PFSK-1 (cell line): ENCODE measurements around the gene XRCC4.

ENCODE experiments used
- FOXP2 ChIP-seq: optimal IDR thresholded peaks from 2 replicates; pipeline ENCODE3; 2011; ENCODE audit warnings: borderline replicate concordance, control low read depth, inconsistent platforms; ENCODE audit not compliant: insufficient read depth; ENCODE audit errors: extremely low read length, extremely low read depth
- POLR2AphosphoS5 ChIP-seq: IDR thresholded peaks from 2 replicates; pipeline ENCODE4 v1.6.1; 2012; ENCODE audit warnings: low read depth, mild to moderate bottlenecking, control low read depth, low read length, moderate library complexity
- SIN3A ChIP-seq: IDR thresholded peaks from 2 replicates; pipeline ENCODE4 v1.6.1; 2012; ENCODE audit warnings: mild to moderate bottlenecking, low read length, moderate library complexity, borderline replicate concordance; ENCODE audit not compliant: insufficient read depth
- TAF1 ChIP-seq: IDR thresholded peaks from 2 replicates; pipeline ENCODE4 v1.6.1; 2012; ENCODE audit warnings: low read length, control low read depth, borderline replicate concordance; ENCODE audit not compliant: insufficient read depth
- TF ChIP-seq, protein P1 (sequence below), 2 experiments: IDR thresholded peaks; 2 replicates each; pipeline versions ENCODE4 v1.6.1 to v1.8.0; 2011 to 2012; ENCODE audit warnings: low read depth in 2 of 2, low read length in 2 of 2, control low read depth in 1 of 2, inconsistent platforms in 1 of 2, mild to moderate bottlenecking in 1 of 2, moderate library complexity in 1 of 2; ENCODE audit not compliant: insufficient read depth in 1 of 2

The XRCC4 gene

DNA sequence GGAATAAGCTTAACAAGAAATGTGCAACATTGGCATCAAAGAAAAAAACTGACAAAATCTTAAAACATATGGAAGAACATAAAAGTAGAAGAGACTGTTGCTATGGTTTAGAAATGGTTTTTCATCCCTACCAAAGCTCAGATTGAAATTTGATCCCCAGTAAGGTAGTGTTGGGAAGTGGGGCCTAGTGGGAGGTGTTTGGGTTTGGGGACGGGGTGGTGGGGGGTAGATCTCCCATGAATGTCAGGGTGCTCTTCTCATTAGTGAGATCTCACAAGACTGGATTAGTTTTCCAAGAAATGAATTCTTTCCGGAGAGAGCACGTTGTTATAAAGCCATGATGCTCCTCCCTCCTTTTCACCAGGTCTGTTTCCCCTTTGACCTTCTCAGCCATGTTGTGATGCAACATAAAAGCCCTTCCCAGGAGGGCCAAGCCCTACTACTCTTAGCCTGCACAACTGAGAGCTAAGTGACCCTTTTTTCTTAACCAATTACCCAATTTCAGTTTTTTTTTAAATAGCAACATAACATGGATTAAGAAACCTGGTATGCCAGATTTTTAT, 10.7 kb upstream of the XRCC4 start:
- TF ChIP-seq, protein P1, sequence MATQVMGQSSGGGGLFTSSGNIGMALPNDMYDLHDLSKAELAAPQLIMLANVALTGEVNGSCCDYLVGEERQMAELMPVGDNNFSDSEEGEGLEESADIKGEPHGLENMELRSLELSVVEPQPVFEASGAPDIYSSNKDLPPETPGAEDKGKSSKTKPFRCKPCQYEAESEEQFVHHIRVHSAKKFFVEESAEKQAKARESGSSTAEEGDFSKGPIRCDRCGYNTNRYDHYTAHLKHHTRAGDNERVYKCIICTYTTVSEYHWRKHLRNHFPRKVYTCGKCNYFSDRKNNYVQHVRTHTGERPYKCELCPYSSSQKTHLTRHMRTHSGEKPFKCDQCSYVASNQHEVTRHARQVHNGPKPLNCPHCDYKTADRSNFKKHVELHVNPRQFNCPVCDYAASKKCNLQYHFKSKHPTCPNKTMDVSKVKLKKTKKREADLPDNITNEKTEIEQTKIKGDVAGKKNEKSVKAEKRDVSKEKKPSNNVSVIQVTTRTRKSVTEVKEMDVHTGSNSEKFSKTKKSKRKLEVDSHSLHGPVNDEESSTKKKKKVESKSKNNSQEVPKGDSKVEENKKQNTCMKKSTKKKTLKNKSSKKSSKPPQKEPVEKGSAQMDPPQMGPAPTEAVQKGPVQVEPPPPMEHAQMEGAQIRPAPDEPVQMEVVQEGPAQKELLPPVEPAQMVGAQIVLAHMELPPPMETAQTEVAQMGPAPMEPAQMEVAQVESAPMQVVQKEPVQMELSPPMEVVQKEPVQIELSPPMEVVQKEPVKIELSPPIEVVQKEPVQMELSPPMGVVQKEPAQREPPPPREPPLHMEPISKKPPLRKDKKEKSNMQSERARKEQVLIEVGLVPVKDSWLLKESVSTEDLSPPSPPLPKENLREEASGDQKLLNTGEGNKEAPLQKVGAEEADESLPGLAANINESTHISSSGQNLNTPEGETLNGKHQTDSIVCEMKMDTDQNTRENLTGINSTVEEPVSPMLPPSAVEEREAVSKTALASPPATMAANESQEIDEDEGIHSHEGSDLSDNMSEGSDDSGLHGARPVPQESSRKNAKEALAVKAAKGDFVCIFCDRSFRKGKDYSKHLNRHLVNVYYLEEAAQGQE (IDR thresholded peaks at IDR 0.05; ENCODE audit: insufficient read depth in 1 of 2, low read depth in 2 of 2, low read length in 2 of 2) = no peak
- TF ChIP-seq TAF1 = no peak
- TF ChIP-seq FOXP2 = no peak
- TF ChIP-seq POLR2AphosphoS5 = no peak
- TF ChIP-seq SIN3A = no peak

DNA sequence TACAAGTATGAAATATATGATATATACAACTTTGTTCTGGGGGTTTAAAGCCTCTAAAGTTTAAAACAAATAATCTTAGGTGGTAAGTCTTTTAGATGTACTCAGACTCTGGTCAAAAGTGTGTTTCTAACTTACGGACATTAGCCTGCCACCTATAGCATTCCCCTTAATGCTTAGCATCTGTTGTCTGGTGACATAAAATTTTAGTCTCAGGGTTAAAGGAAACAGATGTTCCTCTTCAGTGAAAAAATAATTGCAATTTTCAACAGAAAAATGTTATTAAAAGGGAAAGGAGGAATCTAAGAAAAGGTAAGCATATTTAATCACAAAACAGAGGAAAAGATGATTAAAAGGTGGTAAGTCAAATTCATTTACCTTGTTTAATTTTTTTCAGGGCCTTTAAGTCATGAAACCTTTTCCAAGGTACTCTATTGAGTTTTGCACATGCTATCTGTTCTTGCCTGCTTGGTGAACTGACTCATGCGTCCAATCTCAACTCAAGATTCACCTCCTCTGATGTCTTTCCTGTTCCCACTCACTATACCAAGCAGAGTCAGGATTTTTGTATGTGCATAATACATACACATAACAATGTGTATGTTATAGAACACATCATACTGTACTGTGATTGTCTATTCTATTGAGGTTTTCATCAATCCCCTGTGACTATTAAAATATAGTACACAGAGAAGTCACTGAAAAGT, 8.1 kb upstream of the XRCC4 start:
- no peak for TF ChIP-seq SIN3A
- no peak for TF ChIP-seq TAF1
- TF ChIP-seq FOXP2 = no peak
- TF ChIP-seq, protein P1 (IDR thresholded peaks at IDR 0.05; ENCODE audit: insufficient read depth in 1 of 2, low read depth in 2 of 2, low read length in 2 of 2) = no peak
- no peak for TF ChIP-seq POLR2AphosphoS5

DNA sequence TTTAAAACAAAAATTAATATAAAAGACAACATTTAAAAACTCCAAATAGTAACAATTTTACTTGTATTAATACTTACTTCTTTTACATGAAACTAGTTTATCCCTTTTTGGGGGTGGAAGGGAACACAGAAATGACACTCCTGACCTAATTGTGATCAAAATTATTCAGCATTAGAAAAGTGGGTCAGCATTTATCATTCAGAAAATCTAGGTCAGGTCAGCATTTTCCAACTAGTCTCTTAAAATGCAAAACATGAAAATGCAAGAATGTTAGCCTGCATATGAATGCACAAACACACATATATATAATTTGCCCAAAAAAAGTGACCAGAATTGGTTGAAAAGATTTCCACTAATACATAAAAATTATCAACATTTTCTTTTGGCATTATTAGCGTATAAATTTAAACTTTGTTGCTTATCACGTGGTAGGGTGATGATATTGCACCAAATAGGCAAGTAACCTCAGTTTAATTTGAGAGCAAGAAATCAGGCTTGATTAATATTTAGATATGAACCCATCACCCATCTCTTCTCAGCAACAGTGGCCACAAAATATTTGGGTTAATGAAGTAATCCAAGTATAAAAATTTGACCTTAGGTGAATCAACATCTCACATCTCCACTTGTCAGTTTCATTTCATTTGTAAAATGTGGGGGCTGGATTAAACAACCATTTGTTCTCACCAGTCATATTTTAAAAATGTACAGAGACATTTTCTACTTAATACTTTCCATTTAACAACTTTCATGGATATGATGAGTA, 5.9 kb upstream of the XRCC4 start:
- TF ChIP-seq, protein P1 (IDR thresholded peaks at IDR 0.05; ENCODE audit: insufficient read depth in 1 of 2, low read depth in 2 of 2, low read length in 2 of 2) = no peak
- TF ChIP-seq SIN3A = no peak
- no peak for TF ChIP-seq FOXP2
- TF ChIP-seq TAF1 = no peak
- TF ChIP-seq POLR2AphosphoS5 = no peak

DNA sequence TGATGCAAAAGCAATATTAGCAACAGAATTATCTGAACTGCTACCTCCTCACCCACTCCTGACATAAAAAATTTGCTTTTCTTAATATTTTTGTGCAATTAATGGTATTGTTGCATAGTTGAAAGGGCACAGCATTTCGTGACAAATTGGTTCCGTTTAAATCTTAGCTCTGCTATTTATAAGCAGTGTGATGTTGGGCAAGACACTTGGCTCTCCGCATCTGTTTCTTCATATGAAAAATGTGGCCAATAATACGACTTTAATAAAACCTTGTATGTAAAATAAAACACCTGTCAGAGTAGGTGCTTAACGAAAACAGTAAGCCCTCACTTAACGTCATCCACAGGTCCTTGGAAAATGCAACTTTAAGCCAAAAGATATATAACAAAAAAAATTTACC, 4.4 kb upstream of the XRCC4 start:
- TF ChIP-seq, protein P1 (IDR thresholded peaks at IDR 0.05; ENCODE audit: insufficient read depth in 1 of 2, low read depth in 2 of 2, low read length in 2 of 2) = no peak
- TF ChIP-seq FOXP2 (no peak), SIN3A (no peak), TAF1 (no peak), POLR2AphosphoS5 (no peak)
